Activated CD4-positive, CD25-positive, alpha-beta regulatory T cell (primary cell): ENCODE results near the gene CLEC11A.
"Not testable (repeated sequence)": the region's sequence is repeated elsewhere in the genome, so short reads cannot be mapped to it uniquely, and the experiment has no call there.

Source experiments
- DNase-seq, 4 experiments: peaks; one replicate each; lab custom pipeline; 2025; lab: John Stamatoyannopoulos, UW

CLEC11A gene

GRCh38 chr19:50721441-50722137, 1.6 kb upstream of the CLEC11A start:
- DNase-seq = no peak

DNA sequence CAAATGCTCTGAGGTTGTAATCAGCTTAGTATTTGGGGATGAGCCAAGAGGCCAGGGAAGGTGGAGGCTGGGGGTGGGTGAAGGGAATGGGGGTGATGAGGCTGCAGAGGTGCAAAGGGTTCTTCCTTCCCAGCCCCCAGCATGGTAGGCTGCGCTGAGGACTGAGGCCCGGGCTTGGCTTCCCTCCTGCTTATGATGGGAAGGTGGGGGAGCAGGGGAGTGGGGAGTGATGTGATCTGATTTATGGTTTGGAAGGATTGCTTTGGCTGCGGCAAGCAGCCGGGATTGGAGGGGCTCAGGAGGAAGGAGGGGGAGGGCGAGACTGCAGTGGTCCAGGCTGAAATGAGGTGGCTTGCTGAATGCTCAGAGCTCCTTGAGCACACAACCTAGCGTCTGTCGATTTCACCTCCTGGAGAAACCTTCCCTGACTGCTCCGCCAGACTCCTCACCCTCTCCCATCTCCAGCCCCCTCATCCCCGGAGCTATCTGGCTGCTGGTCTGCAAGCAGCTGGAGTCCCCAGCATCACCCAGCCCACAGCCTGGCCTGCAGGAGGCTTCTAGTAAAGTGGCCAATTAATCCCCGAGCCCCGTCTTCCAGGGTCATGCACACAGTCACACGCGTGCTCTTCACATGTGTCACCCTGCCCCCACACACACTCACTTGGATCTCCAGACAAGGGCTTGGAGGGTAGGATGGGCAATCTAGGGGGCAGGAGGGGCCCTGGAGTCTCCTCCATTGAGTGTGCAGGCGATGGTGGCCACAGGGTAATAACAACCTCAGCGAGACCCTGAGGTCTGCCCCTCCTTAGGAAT, 757 bp upstream of the CLEC11A start:
- no peak for DNase-seq

DNA sequence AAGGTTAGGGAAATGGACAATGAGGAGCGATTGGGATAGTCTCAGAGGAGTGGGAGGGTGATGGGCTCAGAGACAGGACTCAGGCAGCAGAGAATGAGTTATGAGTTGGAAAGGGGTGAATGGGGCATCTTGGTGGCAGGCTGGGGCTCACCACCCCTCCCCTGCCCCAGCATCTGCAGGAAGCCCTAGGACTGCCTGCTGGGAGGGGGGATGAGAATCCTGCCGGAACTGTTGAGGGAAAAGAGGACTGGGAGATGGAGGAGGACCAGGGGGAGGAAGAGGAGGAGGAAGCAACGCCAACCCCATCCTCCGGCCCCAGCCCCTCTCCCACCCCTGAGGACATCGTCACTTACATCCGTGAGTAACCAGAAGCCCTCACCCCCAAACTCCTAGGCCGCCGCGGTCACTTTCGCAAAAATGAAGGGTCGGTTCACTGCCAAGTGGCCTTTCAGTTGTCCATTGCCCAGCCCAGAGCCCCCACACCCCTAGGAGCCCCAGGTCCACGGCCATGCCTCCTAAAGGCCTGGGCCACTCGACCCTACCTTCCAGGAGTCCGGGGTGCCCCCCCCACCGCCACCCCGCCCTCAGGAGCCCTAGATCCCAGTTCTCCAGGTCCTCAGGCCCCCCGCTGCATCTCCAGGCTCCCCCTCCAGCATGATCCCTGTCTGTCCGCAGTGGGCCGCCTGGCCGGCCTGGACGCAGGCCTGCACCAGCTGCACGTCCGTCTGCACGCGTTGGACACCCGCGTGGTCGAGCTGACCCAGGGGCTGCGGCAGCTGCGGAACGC, 764 bp downstream of the CLEC11A start:
- no peak for DNase-seq

DNA sequence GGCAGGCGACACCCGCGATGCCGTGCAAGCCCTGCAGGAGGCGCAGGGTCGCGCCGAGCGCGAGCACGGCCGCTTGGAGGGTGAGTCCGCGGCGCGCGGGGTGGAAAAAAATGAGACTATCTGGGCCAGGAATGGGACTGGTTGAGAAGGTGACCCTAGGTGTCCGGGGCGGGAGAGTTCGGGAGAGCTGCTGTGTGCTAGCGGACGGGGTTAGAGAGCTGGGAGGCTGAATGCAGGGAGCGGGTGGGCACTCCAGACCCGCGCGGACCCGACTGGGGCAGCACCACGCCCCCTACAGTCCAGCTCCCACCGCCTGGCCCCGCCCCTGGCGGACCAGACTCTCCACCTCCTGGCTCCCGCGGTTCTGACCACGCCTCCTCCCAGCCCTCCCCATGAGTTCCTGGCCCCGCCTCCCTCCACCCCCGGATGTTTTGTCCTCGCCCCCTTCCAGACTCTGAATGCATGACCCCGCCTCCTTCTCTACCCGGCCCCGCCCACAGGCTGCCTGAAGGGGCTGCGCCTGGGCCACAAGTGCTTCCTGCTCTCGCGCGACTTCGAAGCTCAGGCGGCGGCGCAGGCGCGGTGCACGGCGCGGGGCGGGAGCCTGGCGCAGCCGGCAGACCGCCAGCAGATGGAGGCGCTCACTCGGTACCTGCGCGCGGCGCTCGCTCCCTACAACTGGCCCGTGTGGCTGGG, 1.5 kb downstream of the CLEC11A start:
- peak; percentile 53 to 78 (median 68) for DNase-seq

- DNase-seq = peak in 1 of 4 experiments; percentile 34
Observed at GRCh38 chr19:50725218-50725910, 2.2 kb downstream of the CLEC11A start.

DNA sequence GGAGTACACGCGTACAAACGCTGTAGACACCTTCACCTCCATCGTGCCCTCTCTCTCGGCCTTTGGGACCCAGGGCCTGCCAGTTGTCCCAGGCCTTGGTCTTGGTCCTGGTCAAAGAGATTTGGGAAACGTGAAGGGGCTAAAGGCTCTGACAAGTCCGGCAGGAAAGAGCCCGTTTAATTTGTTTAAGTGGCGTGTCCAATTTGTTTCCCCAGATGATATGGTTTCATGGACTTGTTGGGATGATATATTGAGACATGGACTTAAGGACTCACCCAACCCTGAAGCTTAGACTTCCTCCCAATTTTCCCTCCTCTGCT, 2.7 kb downstream of the CLEC11A start:
- no peak for DNase-seq

DNA sequence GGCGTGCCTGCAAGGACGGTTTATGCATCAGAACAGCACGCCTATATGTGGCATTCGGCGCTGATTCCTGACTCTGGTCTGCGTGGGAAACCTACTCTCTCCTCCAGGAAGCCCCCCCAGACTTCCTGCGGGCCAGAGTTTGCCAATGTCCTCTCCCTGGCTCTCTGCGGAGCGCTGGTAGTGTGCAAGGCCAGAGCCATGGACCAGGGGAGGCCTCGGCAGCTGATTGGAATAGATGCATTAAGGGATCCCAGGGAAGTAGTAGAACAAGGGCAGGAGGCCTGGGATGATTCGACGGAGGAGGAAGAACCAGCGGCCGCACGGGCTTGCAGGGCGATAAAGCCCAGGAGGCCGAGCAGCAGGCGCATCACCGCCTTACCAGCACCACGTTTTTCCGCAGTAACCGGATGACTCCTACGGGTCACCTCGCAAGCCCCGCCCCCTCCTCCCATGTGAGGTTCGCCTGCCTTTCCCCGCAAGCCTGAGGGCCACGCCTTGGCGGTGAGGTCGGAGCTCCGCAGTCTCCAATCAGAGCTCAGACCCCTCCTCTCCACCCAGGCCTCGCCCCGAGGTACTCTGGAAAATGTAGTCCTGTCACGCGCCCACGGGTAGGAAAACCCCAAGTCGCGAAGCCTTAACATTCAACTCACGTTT, 5.0 kb downstream of the CLEC11A start:
- peak in 1 of 4 experiments; percentile 43 for DNase-seq

DNA sequence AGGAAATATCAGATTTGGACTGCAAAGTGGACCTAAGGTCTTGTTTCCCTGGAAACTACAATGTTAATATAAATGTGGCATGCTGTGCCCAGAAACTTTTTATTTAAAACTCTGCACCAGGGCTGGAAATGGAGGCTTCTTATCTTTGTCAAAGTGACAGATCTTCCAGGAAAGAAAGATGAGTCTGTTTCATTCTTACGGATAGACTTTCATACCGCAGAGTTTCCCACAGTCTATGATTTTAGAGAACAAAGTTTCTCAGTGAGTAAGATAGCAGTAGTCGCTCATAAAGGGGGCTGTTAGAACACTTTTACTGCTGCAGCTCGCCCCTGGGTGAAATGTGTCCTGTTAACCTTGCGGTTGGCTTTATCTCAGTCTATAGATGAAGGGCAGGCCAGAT, 6.7 kb downstream of the CLEC11A start:
- no peak for DNase-seq

- no peak for DNase-seq
Observed at GRCh38 chr19:50735869-50736268, 12.7 kb downstream of the CLEC11A start.

DNA sequence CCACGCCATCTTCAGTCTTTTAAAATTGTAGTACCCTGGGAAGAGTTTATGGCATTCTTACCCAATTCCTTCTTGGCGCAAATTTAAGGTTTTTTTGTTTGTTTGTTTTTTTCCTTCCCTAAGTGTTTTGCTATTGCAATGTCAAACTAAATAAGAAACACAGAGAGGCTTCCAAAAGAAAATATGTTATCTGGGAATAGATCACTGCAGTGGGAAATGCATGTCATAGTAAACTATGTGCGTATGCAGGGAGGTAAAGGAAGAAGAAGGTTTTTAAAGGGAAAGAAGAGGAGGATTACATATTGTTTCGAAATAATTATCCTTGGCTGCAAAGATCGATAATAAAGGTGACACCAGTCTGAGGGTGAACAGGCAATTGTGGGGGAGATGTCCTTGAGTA, 13.2 kb downstream of the CLEC11A start:
- no peak for DNase-seq

DNA sequence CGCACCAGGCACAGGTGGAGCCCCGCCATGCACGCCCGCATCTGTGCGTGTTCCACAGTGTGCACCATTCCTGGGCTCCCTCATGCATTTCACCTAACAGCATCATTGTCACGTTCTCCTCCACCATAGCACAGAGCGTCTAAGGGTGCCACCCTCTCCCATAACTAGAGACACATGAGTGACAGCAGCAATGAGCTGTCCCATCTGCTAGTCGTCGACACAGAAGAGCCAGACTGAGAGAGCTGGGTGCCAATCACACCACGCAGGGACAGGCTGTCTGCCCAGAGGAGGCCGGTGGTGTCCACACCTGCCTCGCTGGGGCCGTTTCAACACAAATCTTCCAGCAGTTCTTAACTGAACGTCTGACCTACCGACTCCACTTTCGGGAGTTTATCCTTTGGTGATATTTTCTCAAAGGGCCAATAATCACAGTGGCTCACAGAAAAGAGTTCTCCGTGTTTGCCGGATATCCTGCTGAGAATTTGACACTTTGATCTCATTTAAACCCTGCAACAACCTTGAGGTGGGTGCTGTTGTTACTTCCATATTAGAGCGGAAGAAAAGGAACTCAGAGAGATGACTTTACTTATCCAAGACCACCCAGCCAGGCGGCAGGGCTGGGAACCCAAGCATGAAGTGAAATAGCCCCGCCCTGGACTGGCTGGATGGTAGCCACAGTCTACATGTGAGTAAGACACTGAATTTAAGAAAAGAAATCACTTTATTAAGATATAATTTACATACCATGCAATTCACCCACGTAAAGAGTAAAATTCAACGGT, 16.2 kb downstream of the CLEC11A start:
- DNase-seq = no peak

DNA sequence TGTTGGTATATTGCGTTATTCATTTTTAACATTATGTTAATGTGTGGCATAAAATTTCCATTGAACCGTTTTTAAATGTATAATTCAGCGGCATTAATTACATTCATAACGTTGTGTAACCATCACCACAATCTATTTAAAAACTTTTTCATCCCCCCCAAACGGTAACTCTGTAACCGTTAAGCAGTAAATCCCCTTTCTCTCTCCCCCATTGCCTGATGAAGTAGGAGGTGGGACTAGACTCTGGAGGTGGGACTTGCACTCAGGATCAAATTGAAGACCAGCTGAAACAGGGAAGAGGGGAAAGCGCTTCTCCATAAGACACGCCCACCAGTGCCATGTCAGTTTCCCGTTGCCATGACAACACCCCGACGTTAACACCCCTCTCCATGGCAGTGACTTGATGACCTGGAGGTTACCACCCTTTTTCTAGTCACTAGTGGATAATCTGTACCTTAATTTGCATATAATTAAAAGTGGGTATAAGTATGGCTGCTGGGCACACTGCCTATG, 16.8 kb downstream of the CLEC11A start:
- no peak for DNase-seq

- DNase-seq = no peak
Observed at GRCh38 chr19:50741179-50741933, 18.2 kb downstream of the CLEC11A start.

DNA sequence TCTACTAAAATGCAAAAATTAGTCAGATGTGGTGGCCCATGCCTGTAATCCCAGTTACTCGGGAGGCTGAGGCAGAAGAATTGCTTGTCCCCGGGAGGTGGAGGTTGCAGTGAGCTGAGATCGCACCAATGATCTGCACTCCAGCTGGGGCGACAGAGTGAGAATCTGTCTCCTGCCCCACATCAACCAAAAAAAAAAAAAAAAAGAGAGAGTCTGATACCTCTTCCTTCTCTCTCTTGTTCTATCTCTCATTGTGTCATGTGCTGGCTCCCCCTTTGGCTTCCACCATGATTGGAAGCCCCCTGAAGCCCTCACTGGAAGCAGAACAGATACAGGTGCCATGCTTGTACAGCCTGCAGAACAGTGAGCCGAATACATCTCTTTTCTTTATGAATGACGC, 20.4 kb downstream of the CLEC11A start:
- DNase-seq = no peak

GRCh38 chr19:50745221-50745620, 22.1 kb downstream of the CLEC11A start:
- no peak for DNase-seq

DNA sequence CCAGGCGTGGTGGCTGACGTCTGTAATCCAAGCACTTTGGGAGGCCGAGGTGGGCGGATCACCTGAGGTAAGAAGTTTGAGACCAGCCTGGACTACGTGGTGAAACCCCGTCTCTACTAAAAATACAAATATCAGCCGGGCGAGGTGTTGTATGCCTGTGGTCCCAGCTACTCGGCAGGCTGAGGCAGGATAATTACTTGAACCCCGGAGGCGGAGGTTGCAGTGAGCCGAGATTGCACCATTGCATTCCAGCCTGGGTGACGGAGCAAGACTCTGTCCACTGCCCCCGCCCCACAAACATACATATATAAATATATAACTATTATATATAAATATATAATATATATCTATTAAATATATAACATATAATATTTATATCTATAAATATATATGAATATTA, 24.0 kb downstream of the CLEC11A start:
- DNase-seq = not testable (repeated sequence)

DNA sequence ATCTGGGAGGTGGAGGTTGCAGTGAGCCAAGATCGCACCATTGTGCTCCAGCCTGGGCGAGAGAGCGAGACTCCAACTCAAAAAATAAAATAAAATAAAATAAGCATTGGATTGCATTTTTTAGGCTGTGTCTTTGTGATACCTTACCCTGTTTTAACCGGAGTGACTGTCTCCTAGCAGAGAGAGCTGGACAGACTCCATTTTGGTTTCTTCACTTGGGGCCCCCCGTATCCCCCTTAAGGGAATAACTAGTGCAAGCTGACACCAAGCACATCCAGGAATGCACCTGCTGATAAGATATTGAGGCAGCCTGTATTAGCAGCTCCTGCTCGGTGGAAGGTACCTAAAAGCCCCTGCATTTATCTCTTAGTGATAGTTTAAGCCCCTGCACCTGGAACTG, 26.3 kb downstream of the CLEC11A start:
- DNase-seq = no peak

DNA sequence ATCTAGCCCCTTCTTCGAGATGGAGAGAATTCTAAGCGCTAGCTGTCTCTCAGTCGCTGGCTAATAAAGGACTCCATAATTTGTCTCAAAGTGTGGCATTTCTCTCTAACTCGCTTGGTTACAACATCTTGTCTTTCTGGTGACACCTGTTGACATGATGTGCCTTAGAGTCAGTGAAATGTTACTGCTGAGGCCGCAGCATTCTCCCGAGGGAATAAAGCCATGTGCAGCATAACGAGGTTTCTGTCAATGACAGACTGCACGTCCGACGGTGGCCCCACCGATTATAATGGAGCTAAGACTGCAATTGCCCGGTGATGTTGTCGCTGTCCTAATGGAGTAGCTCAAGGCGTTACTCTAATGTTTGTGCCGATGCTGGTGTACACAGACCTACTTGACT, 26.8 kb downstream of the CLEC11A start:
- DNase-seq = no peak

DNA sequence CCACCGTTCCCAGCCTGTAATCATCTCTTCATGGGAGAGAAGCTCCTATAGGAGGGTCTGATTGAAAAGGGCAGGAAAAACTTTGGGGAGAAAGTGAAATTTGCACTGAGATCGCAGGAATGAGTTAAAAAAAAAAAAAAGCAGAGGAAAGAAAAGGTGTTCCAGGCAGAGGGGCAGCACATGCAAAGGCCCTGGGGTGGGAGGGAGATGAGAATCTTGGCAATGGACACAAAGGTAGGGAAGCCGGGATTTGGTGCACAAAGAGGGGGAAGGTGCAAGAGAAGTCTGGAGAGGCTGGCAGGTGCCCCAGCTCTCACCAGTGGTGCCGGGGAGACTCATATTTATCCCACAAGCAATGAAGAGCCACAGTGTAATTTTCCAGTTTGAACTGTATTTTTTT, 30.7 kb downstream of the CLEC11A start:
- no peak for DNase-seq
